Endometrial microvascular endothelial cells (primary cell): Measurements from ENCODE around the gene RTP4. TPM values are rescaled to one million over a fixed set of nuclear protein-coding genes. Genes with fewer than 3 reads are reported as not detected.
"Not testable (repeated sequence)": the region's sequence is repeated elsewhere in the genome, so short reads cannot be mapped to it uniquely, and the experiment has no call there.

ENCODE experiments used
- in situ Hi-C: cut with HindIII; loops from 2 replicates; pipeline ENCODE4 v1.10.0; 2017; ENCODE audit warnings: low sequenced_read_pairs, low pct_unique_long_range_greater_than_20kb; ENCODE audit errors: inconsistent ontology term
- total RNA-seq: library from RNA; depleted of rRNA; stranded (reverse); fragments of >200 nt; gene quantifications from one replicate; pipeline ENCODE4 v1.2.3, GENCODE V29; 2015; ENCODE audit errors: inconsistent ontology term

Gene RTP4
- total RNA-seq, 1 donor from 2014 or later = 1.7 TPM

GRCh38 chr3:187360596-187360995 lies 7.6 kb upstream of the RTP4 start:
- in situ Hi-C loops = no loop called here

- in situ Hi-C loops = no loop called here
These were observed 6.3 kb upstream of the RTP4 start for GRCh38 chr3:187361835-187362234.

GRCh38 chr3:187367561-187368103 lies 553 bp upstream of the RTP4 start:
- in situ Hi-C loops = no loop called here

GRCh38 chr3:187369089-187369447 lies 883 bp downstream of the RTP4 start:
- in situ Hi-C loops = no loop called here

- in situ Hi-C loops = no loop called here
These were observed 1.9 kb downstream of the RTP4 start for GRCh38 chr3:187370051-187370450.

- in situ Hi-C loops = no loop called here
These were observed 7.4 kb downstream of the RTP4 start for GRCh38 chr3:187375581-187375980.

GRCh38 chr3:187377842-187378241 lies 9.7 kb downstream of the RTP4 start:
- in situ Hi-C loops = no loop called here

- in situ Hi-C loops = no loop called here
These were observed 14.5 kb downstream of the RTP4 start for GRCh38 chr3:187382609-187383151.

GRCh38 chr3:187383246-187383645 lies 15.1 kb downstream of the RTP4 start:
- in situ Hi-C loops = no loop called here

GRCh38 chr3:187385296-187385695 lies 17.1 kb downstream of the RTP4 start:
- in situ Hi-C loops = no loop called here

GRCh38 chr3:187396661-187397060 lies 28.5 kb downstream of the RTP4 start:
- in situ Hi-C loops = no loop called here

GRCh38 chr3:187398955-187399354 lies 30.8 kb downstream of the RTP4 start:
- in situ Hi-C loops = no loop called here

- in situ Hi-C loops = no loop called here
These were observed 32.6 kb downstream of the RTP4 start for GRCh38 chr3:187400756-187401155.

GRCh38 chr3:187401856-187402255 lies 33.7 kb downstream of the RTP4 start:
- in situ Hi-C loops = no loop called here

GRCh38 chr3:187403768-187404288 lies 35.6 kb downstream of the RTP4 start:
- in situ Hi-C loops = no loop called here

GRCh38 chr3:187406927-187407326 lies 38.7 kb downstream of the RTP4 start:
- in situ Hi-C loops = no loop called here

- in situ Hi-C loops = not testable (repeated sequence)
These were observed 44.0 kb downstream of the RTP4 start for GRCh38 chr3:187411991-187412781.
